ENCODE data around the gene CDIPT. TPM values are rescaled to one million over a fixed set of nuclear protein-coding genes. Genes with fewer than 3 reads are reported as not detected.
A peak's percentile ranks its signal among the peaks of the same experiment; 100 is the strongest.

Gene CDIPT
- total and polyA plus RNA-seq, 2 of the 13 experiments (the other 11 are each of a cell fraction or from before 2014, with no cell fraction given) = 54.9 to 97.5 TPM

GRCh38 chr16:29900888-29901606 is 38.0 kb upstream of the CDIPT start (continued):
- TF ChIP-seq ZNF670 (CRISPR knock-in tag; IDR thresholded peaks at IDR 0.05; ENCODE audit: borderline replicate concordance) (no peak; the same call in 1 of the 2 replicates), ERF (CRISPR knock-in tag; IDR thresholded peaks at IDR 0.05) (no peak; the same call in 1 of the 2 replicates), ZSCAN30 (CRISPR knock-in tag; IDR thresholded peaks at IDR 0.05) (no peak), HNRNPUL1 (IDR thresholded peaks at IDR 0.05; ENCODE audit: low read depth, low read length) (no peak), GZF1 (CRISPR knock-in tag; IDR thresholded peaks at IDR 0.05) (no peak; the same call in 1 of the 2 replicates), ZSCAN29 (CRISPR knock-in tag; conservative IDR thresholded peaks at IDR 0.05) (peak; percentile 19; the same call in 1 of the 2 replicates), ZBTB3 (CRISPR knock-in tag; IDR thresholded peaks at IDR 0.05; ENCODE audit: borderline replicate concordance, low read depth) (no peak), ZSCAN9 (CRISPR knock-in tag; IDR thresholded peaks at IDR 0.05; ENCODE audit: borderline replicate concordance) (peak; percentile 44; the same call in 1 of the 2 replicates), YEATS4 (CRISPR knock-in tag; IDR thresholded peaks at IDR 0.05; ENCODE audit: borderline replicate concordance) (no peak), ZNF614 (CRISPR knock-in tag; IDR thresholded peaks at IDR 0.05; ENCODE audit: borderline replicate concordance) (no peak), MTF2 (CRISPR knock-in tag; IDR thresholded peaks at IDR 0.05; ENCODE audit: borderline replicate concordance) (peak; percentile 66; the same call in 1 of the 2 replicates), HOXA9 (CRISPR knock-in tag; IDR thresholded peaks at IDR 0.05; ENCODE audit: borderline replicate concordance) (no peak), SAP130 (CRISPR knock-in tag; IDR thresholded peaks at IDR 0.05; ENCODE audit: low read depth) (no peak; the same call in 1 of the 2 replicates), ZNF713 (CRISPR knock-in tag; IDR thresholded peaks at IDR 0.05) (no peak), PCBP1 (IDR thresholded peaks at IDR 0.05; ENCODE audit: borderline replicate concordance, low read depth, low read length) (0 out of 2 replicates have a peak, but pooled peaks have one; percentile 50), RBM39 (IDR thresholded peaks at IDR 0.05; ENCODE audit: low read depth, low read length, poor library complexity, severe bottlenecking) (no peak), CAMTA2 (CRISPR knock-in tag; IDR thresholded peaks at IDR 0.05; ENCODE audit: borderline replicate concordance) (peak; percentile 57; the same call in 1 of the 2 replicates), NR3C1 (CRISPR knock-in tag; IDR thresholded peaks at IDR 0.05) (no peak), ZNF101 (CRISPR knock-in tag; IDR thresholded peaks at IDR 0.05; ENCODE audit: borderline replicate concordance, low read depth) (no peak), ZNF737 (CRISPR knock-in tag; IDR thresholded peaks at IDR 0.05; ENCODE audit: borderline replicate concordance) (no peak), SALL1 (CRISPR knock-in tag; IDR thresholded peaks at IDR 0.05) (peak; percentile 33; the same call in 1 of the 2 replicates)
- TF ChIP-seq, protein P1, sequence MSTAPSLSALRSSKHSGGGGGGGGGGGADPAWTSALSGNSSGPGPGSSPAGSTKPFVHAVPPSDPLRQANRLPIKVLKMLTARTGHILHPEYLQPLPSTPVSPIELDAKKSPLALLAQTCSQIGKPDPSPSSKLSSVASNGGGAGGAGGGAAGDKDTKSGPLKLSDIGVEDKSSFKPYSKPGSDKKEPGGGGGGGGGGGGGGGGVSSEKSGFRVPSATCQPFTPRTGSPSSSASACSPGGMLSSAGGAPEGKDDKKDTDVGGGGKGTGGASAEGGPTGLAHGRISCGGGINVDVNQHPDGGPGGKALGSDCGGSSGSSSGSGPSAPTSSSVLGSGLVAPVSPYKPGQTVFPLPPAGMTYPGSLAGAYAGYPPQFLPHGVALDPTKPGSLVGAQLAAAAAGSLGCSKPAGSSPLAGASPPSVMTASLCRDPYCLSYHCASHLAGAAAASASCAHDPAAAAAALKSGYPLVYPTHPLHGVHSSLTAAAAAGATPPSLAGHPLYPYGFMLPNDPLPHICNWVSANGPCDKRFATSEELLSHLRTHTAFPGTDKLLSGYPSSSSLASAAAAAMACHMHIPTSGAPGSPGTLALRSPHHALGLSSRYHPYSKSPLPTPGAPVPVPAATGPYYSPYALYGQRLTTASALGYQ (CRISPR knock-in tag; IDR thresholded peaks at IDR 0.05) = no peak
- TF ChIP-seq, protein P2, sequence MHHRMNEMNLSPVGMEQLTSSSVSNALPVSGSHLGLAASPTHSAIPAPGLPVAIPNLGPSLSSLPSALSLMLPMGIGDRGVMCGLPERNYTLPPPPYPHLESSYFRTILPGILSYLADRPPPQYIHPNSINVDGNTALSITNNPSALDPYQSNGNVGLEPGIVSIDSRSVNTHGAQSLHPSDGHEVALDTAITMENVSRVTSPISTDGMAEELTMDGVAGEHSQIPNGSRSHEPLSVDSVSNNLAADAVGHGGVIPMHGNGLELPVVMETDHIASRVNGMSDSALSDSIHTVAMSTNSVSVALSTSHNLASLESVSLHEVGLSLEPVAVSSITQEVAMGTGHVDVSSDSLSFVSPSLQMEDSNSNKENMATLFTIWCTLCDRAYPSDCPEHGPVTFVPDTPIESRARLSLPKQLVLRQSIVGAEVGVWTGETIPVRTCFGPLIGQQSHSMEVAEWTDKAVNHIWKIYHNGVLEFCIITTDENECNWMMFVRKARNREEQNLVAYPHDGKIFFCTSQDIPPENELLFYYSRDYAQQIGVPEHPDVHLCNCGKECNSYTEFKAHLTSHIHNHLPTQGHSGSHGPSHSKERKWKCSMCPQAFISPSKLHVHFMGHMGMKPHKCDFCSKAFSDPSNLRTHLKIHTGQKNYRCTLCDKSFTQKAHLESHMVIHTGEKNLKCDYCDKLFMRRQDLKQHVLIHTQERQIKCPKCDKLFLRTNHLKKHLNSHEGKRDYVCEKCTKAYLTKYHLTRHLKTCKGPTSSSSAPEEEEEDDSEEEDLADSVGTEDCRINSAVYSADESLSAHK (CRISPR knock-in tag; IDR thresholded peaks at IDR 0.05; ENCODE audit: borderline replicate concordance) = no peak
